ENCODE data around the gene TRIM61. TPM values are rescaled to one million over a fixed set of nuclear protein-coding genes. Genes with fewer than 3 reads are reported as not detected.
"Not testable (repeated sequence)": the region's sequence is repeated elsewhere in the genome, so short reads cannot be mapped to it uniquely, and the experiment has no call there.

TRIM61 gene
- total RNA-seq, 1 experiment from 2014 or later, result 2.8 TPM

GRCh38 chr4:164948975-164949374 lies 28.5 kb downstream of the TRIM61 start (continued):
- no peak for TF ChIP-seq AR (CRISPR knock-in tag; IDR thresholded peaks at IDR 0.05)
- no peak for TF ChIP-seq NR2C2 (CRISPR knock-in tag; IDR thresholded peaks at IDR 0.05)
- no peak for TF ChIP-seq NR3C1 (CRISPR knock-in tag; conservative IDR thresholded peaks at IDR 0.05; ENCODE audit: low read depth)
- no peak for TF ChIP-seq CREB1 (CRISPR knock-in tag; IDR thresholded peaks at IDR 0.05)
- TF ChIP-seq ATF3 (CRISPR knock-in tag; conservative IDR thresholded peaks at IDR 0.05), result no peak
- no peak for TF ChIP-seq PRRX2 (CRISPR knock-in tag; IDR thresholded peaks at IDR 0.05)

- H3K4me3 Mint-ChIP-seq; POLR2A ChIA-PET; H3K36me3 Mint-ChIP-seq; H3K4me1 Mint-ChIP-seq; ATAC-seq; H3K27ac Mint-ChIP-seq; H3K27me3 Mint-ChIP-seq (ENCODE audit: low read depth); H3K9me3 Mint-ChIP-seq; DNase-seq (ENCODE audit: low spot score): not testable (repeated sequence)
- CTCF ChIA-PET, result interaction anchor here (0.9 to 2.9 kb wide), 2 partner anchors 8 to 10 kb away, joined by 5 to 38 read pairs; no protein-coding TSS in a partner anchor
These were observed 29.5 kb downstream of the TRIM61 start for GRCh38 chr4:164948006-164948405.

GRCh38 chr4:164946810-164947209 lies 30.6 kb downstream of the TRIM61 start:
- H3K9me3 Mint-ChIP-seq, result no peaks in the 10 kb centered on the region
- no peaks in the 10 kb centered on the region for H3K36me3 Mint-ChIP-seq
- peaks cover 9% of the 10 kb centered on the region for H3K4me1 Mint-ChIP-seq
- H3K27me3 Mint-ChIP-seq (ENCODE audit: low read depth), result no peaks in the 10 kb centered on the region; the same call in 1 of the 2 replicates
- H3K4me3 Mint-ChIP-seq, result no peak overlapping the region
- DNase-seq (ENCODE audit: low spot score) (no peak), ATAC-seq (no peak)
- H3K27ac Mint-ChIP-seq, result no peak overlapping the region
- CTCF ChIA-PET, result interaction anchor here (0.8 to 1.0 kb wide), 2 partner anchors 12 to 25 kb away, joined by 3 to 4 read pairs; no protein-coding TSS in a partner anchor
- TF ChIP-seq MYBL2 (CRISPR knock-in tag; IDR thresholded peaks at IDR 0.05) (no peak), KAT7 (CRISPR knock-in tag; IDR thresholded peaks at IDR 0.05; ENCODE audit: borderline replicate concordance) (no peak)
- POLR2A ChIA-PET, result no interaction called here

GRCh38 chr4:164945146-164945545 lies 32.3 kb downstream of the TRIM61 start:
- Mint-ChIP-seq H3K36me3 (no peaks in the 10 kb centered on the region), H3K27me3 (ENCODE audit: low read depth) (no peaks in the 10 kb centered on the region), H3K9me3 (no peaks in the 10 kb centered on the region), H3K4me3 (no peak overlapping the region), H3K4me1 (peaks cover 9% of the 10 kb centered on the region), H3K27ac (no peak overlapping the region)
- ATAC-seq (peak; percentile 19; the same call in 1 of the 2 replicates), DNase-seq (ENCODE audit: low spot score) (no peak)
- TF ChIP-seq ATF3 (CRISPR knock-in tag; conservative IDR thresholded peaks at IDR 0.05) (no peak), USF2 (CRISPR knock-in tag; IDR thresholded peaks at IDR 0.05) (no peak), ZBTB21 (CRISPR knock-in tag; IDR thresholded peaks at IDR 0.05; ENCODE audit: borderline replicate concordance) (no peak), PREB (CRISPR knock-in tag; IDR thresholded peaks at IDR 0.05; ENCODE audit: borderline replicate concordance) (no peak), ZNF396 (CRISPR knock-in tag; IDR thresholded peaks at IDR 0.05; ENCODE audit: borderline replicate concordance) (no peak), EMX1 (CRISPR knock-in tag; IDR thresholded peaks at IDR 0.05) (no peak), ZNF232 (CRISPR knock-in tag; IDR thresholded peaks at IDR 0.05) (no peak), ZNF317 (CRISPR knock-in tag; IDR thresholded peaks at IDR 0.05; ENCODE audit: borderline replicate concordance, low read depth) (no peak), FOXP4 (CRISPR knock-in tag; IDR thresholded peaks at IDR 0.05) (no peak), CREB1 (CRISPR knock-in tag; IDR thresholded peaks at IDR 0.05) (no peak), RELA (CRISPR knock-in tag; IDR thresholded peaks at IDR 0.05; ENCODE audit: borderline replicate concordance) (no peak), OVOL2 (CRISPR knock-in tag; IDR thresholded peaks at IDR 0.05; ENCODE audit: borderline replicate concordance) (no peak)
- POLR2A ChIA-PET, result no interaction called here
- CTCF ChIA-PET, result no interaction called here
